GM12874 (cell line): Measurements from ENCODE around the gene DUSP7.

Experiments used
- TF ChIP-seq, protein P1 (sequence below): IDR thresholded peaks from 2 replicates; pipeline ENCODE4 v1.5.1; 2011; ENCODE audit warnings: low read depth, mild to moderate bottlenecking, control low read depth, low read length, moderate library complexity; ENCODE audit not compliant: insufficient read depth

DUSP7 gene

DNA sequence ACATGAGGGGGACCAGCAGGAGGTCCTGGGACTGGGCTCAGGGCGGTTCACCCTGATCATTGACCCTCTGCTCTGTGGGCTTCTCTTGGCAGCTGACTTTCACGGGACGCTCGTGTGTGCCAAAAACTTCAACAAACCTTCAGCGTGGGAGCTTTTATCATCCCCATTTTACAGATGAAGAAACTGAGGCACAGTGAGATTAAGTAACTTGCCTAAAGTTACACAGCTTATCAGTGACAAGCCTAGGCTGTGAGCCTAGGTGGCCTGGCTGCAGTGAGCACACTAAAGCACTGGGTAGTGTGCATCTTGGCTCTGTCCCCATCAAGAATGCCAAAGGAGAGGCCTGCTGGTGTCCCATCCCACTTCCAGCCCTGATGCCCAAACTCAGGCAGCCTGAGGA lies 23.6 kb upstream of the DUSP7 start:
- TF ChIP-seq, protein P1, sequence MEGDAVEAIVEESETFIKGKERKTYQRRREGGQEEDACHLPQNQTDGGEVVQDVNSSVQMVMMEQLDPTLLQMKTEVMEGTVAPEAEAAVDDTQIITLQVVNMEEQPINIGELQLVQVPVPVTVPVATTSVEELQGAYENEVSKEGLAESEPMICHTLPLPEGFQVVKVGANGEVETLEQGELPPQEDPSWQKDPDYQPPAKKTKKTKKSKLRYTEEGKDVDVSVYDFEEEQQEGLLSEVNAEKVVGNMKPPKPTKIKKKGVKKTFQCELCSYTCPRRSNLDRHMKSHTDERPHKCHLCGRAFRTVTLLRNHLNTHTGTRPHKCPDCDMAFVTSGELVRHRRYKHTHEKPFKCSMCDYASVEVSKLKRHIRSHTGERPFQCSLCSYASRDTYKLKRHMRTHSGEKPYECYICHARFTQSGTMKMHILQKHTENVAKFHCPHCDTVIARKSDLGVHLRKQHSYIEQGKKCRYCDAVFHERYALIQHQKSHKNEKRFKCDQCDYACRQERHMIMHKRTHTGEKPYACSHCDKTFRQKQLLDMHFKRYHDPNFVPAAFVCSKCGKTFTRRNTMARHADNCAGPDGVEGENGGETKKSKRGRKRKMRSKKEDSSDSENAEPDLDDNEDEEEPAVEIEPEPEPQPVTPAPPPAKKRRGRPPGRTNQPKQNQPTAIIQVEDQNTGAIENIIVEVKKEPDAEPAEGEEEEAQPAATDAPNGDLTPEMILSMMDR, result no peak

DNA sequence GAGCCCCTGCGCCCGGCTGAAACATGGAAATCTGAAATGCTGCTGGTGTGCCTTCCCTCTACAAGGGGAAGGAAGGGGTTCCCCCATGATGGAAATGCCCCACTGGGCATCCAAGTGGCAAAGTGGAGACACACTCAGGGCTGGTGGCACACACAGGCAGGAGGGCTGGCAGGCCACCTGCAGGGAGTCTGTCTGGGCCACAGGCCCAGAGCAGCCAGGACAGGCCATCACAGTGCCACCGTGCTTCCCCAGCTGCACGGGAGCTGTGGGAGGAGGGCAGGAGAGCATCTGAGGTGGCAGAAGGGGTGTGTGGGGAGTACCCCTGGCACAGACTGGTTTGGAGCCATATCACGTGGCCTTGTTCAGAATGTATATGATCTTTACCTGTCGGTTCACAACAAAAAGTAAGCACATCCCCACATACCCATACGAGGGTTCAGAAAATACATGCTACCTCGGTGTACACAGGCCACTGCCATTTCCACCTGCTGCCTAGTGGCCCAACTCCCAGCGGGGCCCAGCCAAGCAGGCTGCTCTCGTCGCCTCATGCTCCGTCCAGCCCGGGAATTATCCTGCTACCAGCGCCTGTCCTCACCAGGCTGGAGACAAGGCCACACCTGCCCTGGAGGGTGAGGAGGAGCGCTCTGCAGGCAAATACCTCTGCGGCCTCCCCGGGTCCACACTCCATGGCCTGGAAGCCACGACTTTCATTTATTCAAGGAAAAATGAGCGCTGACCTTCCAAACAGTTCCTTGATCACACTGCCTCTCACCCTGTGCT lies 22.6 kb upstream of the DUSP7 start:
- TF ChIP-seq, protein P1, result no peak

DNA sequence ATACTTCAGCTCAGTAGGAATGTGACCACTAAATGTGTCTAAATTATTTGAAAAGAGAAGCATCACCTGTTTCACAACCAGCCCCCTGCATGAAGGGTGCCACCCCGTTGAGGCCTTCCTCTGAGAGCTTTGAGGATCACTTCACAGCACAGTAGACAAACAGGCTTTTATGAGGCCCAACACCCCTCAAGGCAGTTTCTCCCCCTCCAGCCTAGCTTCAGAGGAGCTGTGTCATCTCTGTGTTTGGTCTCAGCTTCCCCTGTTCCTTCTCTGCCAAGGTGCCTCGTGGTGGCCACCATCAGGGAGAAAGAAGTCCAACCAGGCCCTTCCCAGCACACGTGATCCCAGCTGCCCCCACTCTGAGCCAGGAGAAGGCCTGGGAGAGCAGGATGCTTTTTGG lies 21.6 kb upstream of the DUSP7 start:
- TF ChIP-seq, protein P1, result no peak

- TF ChIP-seq, protein P1, result no peak
Observed at GRCh38 chr3:52076896-52077780, 20.8 kb upstream of the DUSP7 start.

- TF ChIP-seq, protein P1, result no peak
Observed at GRCh38 chr3:52073490-52073889, 17.1 kb upstream of the DUSP7 start.

GRCh38 chr3:52072471-52072870 lies 16.1 kb upstream of the DUSP7 start:
- TF ChIP-seq, protein P1, result no peak

GRCh38 chr3:52072020-52072419 lies 15.6 kb upstream of the DUSP7 start:
- TF ChIP-seq, protein P1, result no peak
